Endothelial cell of umbilical vein (primary cell): ENCODE measurements around the gene PAQR7. TPM values are rescaled to one million over a fixed set of nuclear protein-coding genes. Genes with fewer than 3 reads are reported as not detected.

Source experiments
- BruUV-seq: library from RNA; stranded (reverse); fragments of 400-500 nt; replicated peaks from 2 replicates; lab custom pipeline; 2021; lab: Mats Ljungman, UMichigan
- CTCF ChIA-PET: fragments of 300-600, 350-600 bp; sonication (Branson Sonifier 250); formaldehyde crosslinking; loops from one replicate; lab custom pipeline; 2021; ENCODE audit warnings: antibody characterized with exemption, inconsistent platforms; lab: Charles Lee
- POLR2A ChIA-PET: fragments of 300-600, 350-600 bp; sonication (Branson Sonifier 250); formaldehyde crosslinking; loops from one replicate; lab custom pipeline; 2021; ENCODE audit warnings: antibody characterized with exemption, inconsistent platforms; lab: Charles Lee
- DNase-seq: peaks from one replicate; pipeline ENCODE4 v3.0.0-alpha.2; 2011; ENCODE audit warnings: low read depth, low spot score
- FAIRE-seq: peaks from 2 replicates; lab custom pipeline; 2011; peaks lifted over from hg19 to GRCh38; lab: Jason Lieb, UNC
- H2AFZ ChIP-seq: 2 replicates; pipeline ENCODE4 v1.6.0; 2012; ENCODE audit warnings: low read depth, low read length, control low read depth, inconsistent platforms
- H3K27ac ChIP-seq: 2 replicates; pipeline ENCODE4 v1.5.1; 2011; ENCODE audit warnings: low read depth, mild to moderate bottlenecking, control low read depth, low read length, moderate library complexity; ENCODE audit not compliant: insufficient read depth
- H3K27me3 ChIP-seq, 2 experiments: 2 replicates each; pipeline versions ENCODE4 v1.6.0 to v1.6.1; 2011; ENCODE audit warnings: low read length in 2 of 2, mixed read lengths in 1 of 2; ENCODE audit not compliant: control insufficient read depth in 2 of 2, insufficient read depth in 2 of 2
- H3K36me3 ChIP-seq, 2 experiments: 2 replicates in 1 of 2; 3 replicates in 1 of 2; pipeline ENCODE4 v1.5.1; 2011; ENCODE audit warnings: low read length in 2 of 2, mild to moderate bottlenecking in 1 of 2, moderate library complexity in 1 of 2; ENCODE audit not compliant: control insufficient read depth in 2 of 2, insufficient read depth in 2 of 2; ENCODE audit errors: extremely low read depth in 1 of 2
- H3K4me1 ChIP-seq: 3 replicates; pipeline ENCODE4 v1.5.1; 2011; ENCODE audit warnings: mild to moderate bottlenecking, low read length; ENCODE audit not compliant: control insufficient read depth, insufficient read depth; ENCODE audit errors: extremely low read depth
- H3K4me2 ChIP-seq: 2 replicates; pipeline ENCODE4 v1.6.1; 2011; ENCODE audit warnings: low read length, control low read depth, mixed read lengths; ENCODE audit not compliant: insufficient read depth
- H3K4me3 ChIP-seq, 3 experiments: fragments of 200-600 bp in 1 of 3; sonication (generic), shearing (Covaris generic) in 1 of 3; replicated peaks in 1 of 3; 2 replicates each; pipeline ENCODE4 v1.5.1; 2011 to 2016; ENCODE audit warnings: control low read depth in 3 of 3, low read length in 3 of 3, mild to moderate bottlenecking in 2 of 3, inconsistent platforms in 1 of 3, low read depth in 1 of 3, moderate library complexity in 1 of 3; ENCODE audit not compliant: insufficient read depth in 1 of 3
- H3K79me2 ChIP-seq: 2 replicates; pipeline ENCODE4 v1.6.0; 2012; ENCODE audit warnings: low read length, inconsistent platforms; ENCODE audit not compliant: control insufficient read depth, insufficient read depth
- H3K9ac ChIP-seq: replicated peaks from 2 replicates; pipeline ENCODE3; 2011; ENCODE audit warnings: low read length, control low read depth; ENCODE audit not compliant: insufficient read depth; ENCODE audit errors: extremely low read depth
- H3K9me1 ChIP-seq: replicated peaks from 3 replicates; pipeline ENCODE4 v1.6.0; 2011; ENCODE audit warnings: mild to moderate bottlenecking, low read length; ENCODE audit not compliant: control insufficient read depth, insufficient read depth; ENCODE audit errors: extremely low read depth
- H3K9me3 ChIP-seq: replicated peaks from 2 replicates; pipeline ENCODE4 v1.5.1; 2012; ENCODE audit warnings: low read length, inconsistent platforms; ENCODE audit not compliant: control insufficient read depth, insufficient read depth
- H4K20me1 ChIP-seq: replicated peaks from 2 replicates; pipeline ENCODE3; 2011; ENCODE audit warnings: mild to moderate bottlenecking, low read length; ENCODE audit not compliant: control insufficient read depth, insufficient read depth; ENCODE audit errors: extremely low read depth
- EZH2 ChIP-seq: IDR thresholded peaks from 2 replicates; pipeline ENCODE4 v1.6.1; 2012; ENCODE audit warnings: borderline replicate concordance, low read depth, mild to moderate bottlenecking, moderate library complexity, low read length, inconsistent platforms; ENCODE audit not compliant: severe bottlenecking
- FOS ChIP-seq: IDR thresholded peaks from 2 replicates; pipeline ENCODE4 v1.6.1; 2011; ENCODE audit warnings: mild to moderate bottlenecking, low read length, moderate library complexity, borderline replicate concordance; ENCODE audit not compliant: insufficient read depth
- GATA2 ChIP-seq: IDR thresholded peaks from 2 replicates; pipeline ENCODE4 v1.7.0; 2011; ENCODE audit warnings: low read depth, mild to moderate bottlenecking, moderate library complexity, mixed read lengths, low read length; ENCODE audit not compliant: insufficient read length, insufficient read depth
- JUN ChIP-seq: IDR thresholded peaks from 2 replicates; pipeline ENCODE4 v1.6.1; 2011; ENCODE audit warnings: borderline replicate concordance, low read depth; ENCODE audit not compliant: insufficient read length, insufficient read depth
- MYC ChIP-seq: IDR thresholded peaks from one replicate; pipeline ENCODE4 v1.6.1; 2011; ENCODE audit warnings: mild to moderate bottlenecking, low read depth, low read length
- POLR2A ChIP-seq: IDR thresholded peaks from 2 replicates; pipeline ENCODE4 v1.6.1; 2012; ENCODE audit warnings: low read depth, mild to moderate bottlenecking, control low read depth, low read length
- POLR2AphosphoS5 ChIP-seq: IDR thresholded peaks from 2 replicates; pipeline ENCODE4 v1.6.1; 2012; ENCODE audit warnings: low read depth, mild to moderate bottlenecking, control low read depth, low read length, moderate library complexity; ENCODE audit not compliant: insufficient read depth
- dilution Hi-C: fragments of 300-500 bp; cut with MboI; formaldehyde crosslinking; loops from one replicate; pipeline ENCODE4 v1.15.0; 2019; ENCODE audit warnings: low sequenced_read_pairs; ENCODE audit not compliant: extremely low pct_ligation_motif_present
- intact Hi-C: fragments of 100-400 bp; cut with micrococcal nuclease; formaldehyde crosslinking; loops from one replicate; pipeline ENCODE4 v1.10.0; 2022
- polyA plus RNA-seq, 4 experiments: library from polyadenylated mRNA; depleted of rRNA in 3 of 4; stranded (reverse) in 3 of 4; unstranded in 1 of 4; fragments of >200 nt; gene quantifications; 2 replicates each; pipeline versions ENCODE4 v1.2.1 to v1.2.3, GENCODE V29; 2011 to 2012; ENCODE audit warnings: missing spikeins in 1 of 4
- total RNA-seq: library from RNA; stranded (reverse); gene quantifications from 2 replicates; pipeline ENCODE4 v1.2.3, GENCODE V29; 2021
- TF ChIP-seq, protein P1 (sequence below), 2 donors: IDR thresholded peaks; 1 replicate in 1 of 2; 2 replicates in 1 of 2; pipeline ENCODE4 v1.5.1; 2011; ENCODE audit warnings: low read length in 2 of 2, mild to moderate bottlenecking in 2 of 2, moderate library complexity in 2 of 2, control low read depth in 1 of 2, inconsistent platforms in 1 of 2, low read depth in 1 of 2; ENCODE audit not compliant: insufficient read depth in 1 of 2; ENCODE audit errors: extremely low read depth in 1 of 2
- TF ChIP-seq, protein P2 (sequence below): IDR thresholded peaks from 2 replicates; pipeline ENCODE4 v1.6.1; 2011; ENCODE audit not compliant: insufficient read depth, insufficient read length

PAQR7 gene
- total and polyA plus RNA-seq, 2 donors (not counting 3 experiments of a cell fraction or from before 2014, with no cell fraction given): 8.4 to 10.8 TPM

- no peak for TF ChIP-seq FOS
- no peak for TF ChIP-seq POLR2A
- DNase-seq: no peak
- H3K27ac ChIP-seq: no peak overlapping the region
- peaks cover 3 to 40% of the 10 kb centered on the region in 2 experiments for H3K36me3 ChIP-seq
- POLR2A ChIA-PET: no interaction called here
- no peaks in the 10 kb centered on the region for H3K27me3 ChIP-seq
- no peaks in the 10 kb centered on the region for H4K20me1 ChIP-seq
- no peaks in the 10 kb centered on the region for H3K9me1 ChIP-seq
- peaks cover 9% of the 10 kb centered on the region for H3K4me1 ChIP-seq
- intact Hi-C loops: no loop called here
- H3K4me2 ChIP-seq: no peak overlapping the region
- no peak for FAIRE-seq
- H3K9me3 ChIP-seq: no peaks in the 10 kb centered on the region
- H3K79me2 ChIP-seq: peaks cover 4% of the 10 kb centered on the region
- dilution Hi-C loops: no loop called here
- BruUV-seq: no TSS peak
- CTCF ChIA-PET: no interaction called here
- no peak overlapping the region for H2AFZ ChIP-seq
- no peak overlapping the region for H3K9ac ChIP-seq
- H3K4me3 ChIP-seq: no peak overlapping the region
Observed at GRCh38 chr1:25816112-25816718, 59.3 kb downstream of the PAQR7 start.

DNA sequence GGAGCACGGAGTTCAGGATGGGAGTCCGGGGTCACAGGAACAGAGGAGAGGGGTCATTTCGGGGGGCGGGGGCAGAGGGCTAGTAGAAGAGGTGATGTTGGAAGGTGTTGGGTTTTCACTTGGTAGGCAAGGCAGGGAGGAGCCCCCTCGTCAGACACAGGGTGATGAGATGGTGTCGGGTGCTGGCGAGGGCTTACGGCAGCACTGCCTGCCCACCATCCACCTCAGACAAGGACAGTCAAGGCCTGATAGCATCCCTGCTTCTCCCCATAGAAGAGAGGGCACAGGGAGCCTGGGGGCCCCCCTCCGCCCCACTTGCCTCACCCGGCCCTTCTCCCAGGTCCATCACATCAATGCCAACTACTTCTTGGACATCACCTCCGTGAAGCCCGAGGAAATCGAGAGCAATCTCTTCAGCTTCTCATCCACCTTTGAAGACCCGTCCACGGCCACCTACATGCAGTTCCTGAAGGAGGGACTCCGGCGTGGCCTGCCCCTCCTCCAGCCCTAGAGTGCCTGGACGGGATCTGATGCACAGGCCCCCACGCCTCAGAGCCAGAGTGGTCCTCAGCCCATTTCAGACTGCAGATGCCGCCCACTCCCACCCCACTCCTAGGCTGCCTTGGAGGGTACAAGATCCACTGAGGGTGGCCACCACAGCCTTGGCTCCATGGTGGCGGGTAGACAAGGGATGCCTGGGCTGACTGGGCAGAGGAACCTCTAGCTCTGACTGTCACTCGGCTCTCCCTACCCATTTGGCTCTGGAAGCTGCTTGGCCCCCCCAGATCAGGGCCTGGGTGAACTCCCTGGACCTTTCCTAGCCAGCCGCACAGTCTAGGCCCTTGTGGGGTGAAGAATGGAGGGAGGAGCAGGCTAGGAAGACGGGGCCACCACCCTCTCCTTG is 60.0 kb downstream of the PAQR7 start:
- TF ChIP-seq, protein P1, sequence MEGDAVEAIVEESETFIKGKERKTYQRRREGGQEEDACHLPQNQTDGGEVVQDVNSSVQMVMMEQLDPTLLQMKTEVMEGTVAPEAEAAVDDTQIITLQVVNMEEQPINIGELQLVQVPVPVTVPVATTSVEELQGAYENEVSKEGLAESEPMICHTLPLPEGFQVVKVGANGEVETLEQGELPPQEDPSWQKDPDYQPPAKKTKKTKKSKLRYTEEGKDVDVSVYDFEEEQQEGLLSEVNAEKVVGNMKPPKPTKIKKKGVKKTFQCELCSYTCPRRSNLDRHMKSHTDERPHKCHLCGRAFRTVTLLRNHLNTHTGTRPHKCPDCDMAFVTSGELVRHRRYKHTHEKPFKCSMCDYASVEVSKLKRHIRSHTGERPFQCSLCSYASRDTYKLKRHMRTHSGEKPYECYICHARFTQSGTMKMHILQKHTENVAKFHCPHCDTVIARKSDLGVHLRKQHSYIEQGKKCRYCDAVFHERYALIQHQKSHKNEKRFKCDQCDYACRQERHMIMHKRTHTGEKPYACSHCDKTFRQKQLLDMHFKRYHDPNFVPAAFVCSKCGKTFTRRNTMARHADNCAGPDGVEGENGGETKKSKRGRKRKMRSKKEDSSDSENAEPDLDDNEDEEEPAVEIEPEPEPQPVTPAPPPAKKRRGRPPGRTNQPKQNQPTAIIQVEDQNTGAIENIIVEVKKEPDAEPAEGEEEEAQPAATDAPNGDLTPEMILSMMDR (IDR thresholded peaks at IDR 0.05; ENCODE audit: extremely low read depth in 1 of 2, insufficient read depth in 1 of 2, low read depth in 1 of 2, low read length in 2 of 2): no peak
- TF ChIP-seq GATA2 (no peak), POLR2A (no peak), MYC (no peak), FOS (no peak), POLR2AphosphoS5 (no peak), EZH2 (no peak), JUN (no peak)
- TF ChIP-seq, protein P2, sequence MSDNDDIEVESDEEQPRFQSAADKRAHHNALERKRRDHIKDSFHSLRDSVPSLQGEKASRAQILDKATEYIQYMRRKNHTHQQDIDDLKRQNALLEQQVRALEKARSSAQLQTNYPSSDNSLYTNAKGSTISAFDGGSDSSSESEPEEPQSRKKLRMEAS: no peak
- peaks cover 3% of the 10 kb centered on the region for H3K4me1 ChIP-seq
- no peak for DNase-seq
- H3K9me3 ChIP-seq: no peaks in the 10 kb centered on the region
- H3K9me1 ChIP-seq: no peaks in the 10 kb centered on the region
- H3K27ac ChIP-seq: no peak overlapping the region
- ChIA-PET CTCF (no interaction called here), POLR2A (interaction anchor here (0.6 kb wide), 1 partner anchor 54 kb away, joined by 5 read pairs; no protein-coding TSS in a partner anchor)
- no peak for FAIRE-seq
- dilution Hi-C loops (no loop called here), intact Hi-C loops (no loop called here)
- H3K79me2 ChIP-seq: no peaks in the 10 kb centered on the region
- H3K36me3 ChIP-seq: peaks cover 4 to 42% of the 10 kb centered on the region in 2 experiments
- no peak overlapping the region for H3K4me2 ChIP-seq
- no peaks in the 10 kb centered on the region for H4K20me1 ChIP-seq
- no peak overlapping the region for H3K9ac ChIP-seq
- BruUV-seq: no TSS peak
- H3K4me3 ChIP-seq: no peak overlapping the region
- no peaks in the 10 kb centered on the region for H3K27me3 ChIP-seq
- no peak overlapping the region for H2AFZ ChIP-seq
